Activated CD8-positive, alpha-beta memory T cell treated with anti-CD3 and anti-CD28 coated beads, Interleukin-2, amount 50 U/mL, for 4 hours (primary cell): Measurements from ENCODE around the gene WLS.
"Not testable (repeated sequence)": the region's sequence is repeated elsewhere in the genome, so short reads cannot be mapped to it uniquely, and the experiment has no call there.

Source experiments
- DNase-seq: peaks from one replicate; pipeline ENCODE4 v3.0.0-alpha.2; 2020

Gene WLS

GRCh38 chr1:68197461-68197860 is 34.9 kb downstream of the WLS start:
- DNase-seq = no peak

- no peak for DNase-seq
Observed at GRCh38 chr1:68196676-68197075, 35.6 kb downstream of the WLS start.

GRCh38 chr1:68191717-68192116 is 40.6 kb downstream of the WLS start:
- no peak for DNase-seq

GRCh38 chr1:68188644-68189340 is 43.5 kb downstream of the WLS start:
- no peak for DNase-seq

GRCh38 chr1:68188060-68188538 is 44.2 kb downstream of the WLS start:
- DNase-seq = no peak

- DNase-seq = no peak
Observed at GRCh38 chr1:68185743-68186142, 46.6 kb downstream of the WLS start.

- no peak for DNase-seq
Observed at GRCh38 chr1:68183895-68184294, 48.4 kb downstream of the WLS start.

- no peak for DNase-seq
Observed at GRCh38 chr1:68181165-68181556, 51.2 kb downstream of the WLS start.

GRCh38 chr1:68180441-68181164 is 51.7 kb downstream of the WLS start:
- DNase-seq = no peak

GRCh38 chr1:68178821-68179490 is 53.4 kb downstream of the WLS start:
- DNase-seq = no peak

GRCh38 chr1:68175621-68176398 is 56.5 kb downstream of the WLS start:
- no peak for DNase-seq

GRCh38 chr1:68174738-68175113 is 57.6 kb downstream of the WLS start:
- no peak for DNase-seq

- no peak for DNase-seq
Observed at GRCh38 chr1:68173936-68174737, 58.2 kb downstream of the WLS start.

- DNase-seq = no peak
Observed at GRCh38 chr1:68173283-68173935, 58.9 kb downstream of the WLS start.

GRCh38 chr1:68171795-68172194 is 60.5 kb downstream of the WLS start:
- not testable (repeated sequence) for DNase-seq

- no peak for DNase-seq
Observed at GRCh38 chr1:68168545-68169171, 63.7 kb downstream of the WLS start.

- DNase-seq = no peak
Observed at GRCh38 chr1:68167211-68167610, 65.1 kb downstream of the WLS start.

- DNase-seq = no peak
Observed at GRCh38 chr1:68166348-68166747, 66.0 kb downstream of the WLS start.

GRCh38 chr1:68165665-68166064 is 66.7 kb downstream of the WLS start:
- DNase-seq = no peak

- no peak for DNase-seq
Observed at GRCh38 chr1:68164918-68165317, 67.4 kb downstream of the WLS start.

GRCh38 chr1:68163220-68163619 is 69.1 kb downstream of the WLS start:
- no peak for DNase-seq
